GM21529 (cell line): ENCODE results near the gene AKNA.

ENCODE experiments used
- ATAC-seq: cut with Tn5 transposase; IDR thresholded peaks from one replicate; pipeline ENCODE4 v1.9.1; 2021; ENCODE audit not compliant: unreplicated experiment

AKNA gene

DNA sequence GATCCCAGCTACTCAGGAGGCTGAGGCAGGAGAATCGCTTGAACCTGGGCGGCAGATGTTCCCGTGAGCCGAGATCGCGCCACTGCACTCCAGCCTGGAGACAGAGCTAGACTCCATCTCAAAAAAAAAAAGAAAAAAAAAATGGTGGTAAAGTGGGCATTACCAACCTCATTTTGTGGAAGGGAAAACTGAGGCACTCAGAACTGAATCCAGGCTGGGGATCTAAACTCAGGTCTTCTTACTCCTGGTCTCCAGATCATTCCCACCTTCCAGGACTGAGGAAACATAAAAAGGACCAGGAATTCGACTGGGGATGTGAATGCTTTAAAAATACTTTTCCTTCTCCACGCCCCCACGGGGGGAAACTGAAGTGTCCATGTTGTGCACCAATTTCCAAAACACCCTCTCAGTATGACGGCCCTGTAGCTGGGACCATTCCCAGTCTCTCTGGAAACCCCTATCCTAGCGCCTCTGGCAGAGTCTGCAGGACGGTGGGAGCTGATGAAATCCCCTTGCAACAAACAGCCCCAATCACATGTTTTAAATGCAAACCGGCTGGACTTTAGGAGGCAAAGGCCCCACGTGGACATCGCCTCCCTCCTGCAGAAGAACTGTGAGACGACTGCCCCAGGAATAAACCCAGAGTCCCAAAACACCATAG lies 8.9 kb upstream of the AKNA start:
- no peak for ATAC-seq

DNA sequence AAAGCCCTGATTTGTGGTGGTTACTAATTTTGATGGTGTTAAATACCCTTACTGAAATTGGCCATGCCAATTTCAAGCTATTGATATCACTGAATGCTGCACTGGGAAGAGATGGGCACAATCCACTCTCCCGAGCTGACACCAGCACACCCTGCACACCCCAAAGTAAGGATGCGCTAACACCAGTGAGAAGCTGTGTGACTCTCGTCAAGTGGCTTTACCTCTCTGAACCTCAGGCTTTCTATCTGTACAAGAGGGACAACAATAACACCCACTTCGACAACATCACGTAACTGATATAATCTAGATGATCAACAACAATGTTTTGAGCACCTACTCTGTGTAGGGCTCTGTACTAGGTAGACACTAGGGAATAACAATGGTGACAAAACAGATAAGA lies 8.0 kb upstream of the AKNA start:
- no peak for ATAC-seq

DNA sequence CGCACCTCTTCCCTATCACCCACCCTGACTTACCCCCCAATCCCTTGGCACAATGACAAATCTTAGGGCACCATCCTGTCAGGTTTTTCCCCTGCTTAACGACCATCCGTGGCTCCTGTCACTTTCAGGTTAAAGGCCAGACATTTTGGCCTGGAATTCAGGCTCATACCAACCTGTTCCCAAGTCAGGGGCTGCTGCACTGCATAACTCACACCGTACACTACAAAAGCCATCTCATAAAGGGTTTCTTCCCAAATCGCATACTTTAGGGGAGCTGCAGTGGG lies 7.5 kb upstream of the AKNA start:
- no peak for ATAC-seq

DNA sequence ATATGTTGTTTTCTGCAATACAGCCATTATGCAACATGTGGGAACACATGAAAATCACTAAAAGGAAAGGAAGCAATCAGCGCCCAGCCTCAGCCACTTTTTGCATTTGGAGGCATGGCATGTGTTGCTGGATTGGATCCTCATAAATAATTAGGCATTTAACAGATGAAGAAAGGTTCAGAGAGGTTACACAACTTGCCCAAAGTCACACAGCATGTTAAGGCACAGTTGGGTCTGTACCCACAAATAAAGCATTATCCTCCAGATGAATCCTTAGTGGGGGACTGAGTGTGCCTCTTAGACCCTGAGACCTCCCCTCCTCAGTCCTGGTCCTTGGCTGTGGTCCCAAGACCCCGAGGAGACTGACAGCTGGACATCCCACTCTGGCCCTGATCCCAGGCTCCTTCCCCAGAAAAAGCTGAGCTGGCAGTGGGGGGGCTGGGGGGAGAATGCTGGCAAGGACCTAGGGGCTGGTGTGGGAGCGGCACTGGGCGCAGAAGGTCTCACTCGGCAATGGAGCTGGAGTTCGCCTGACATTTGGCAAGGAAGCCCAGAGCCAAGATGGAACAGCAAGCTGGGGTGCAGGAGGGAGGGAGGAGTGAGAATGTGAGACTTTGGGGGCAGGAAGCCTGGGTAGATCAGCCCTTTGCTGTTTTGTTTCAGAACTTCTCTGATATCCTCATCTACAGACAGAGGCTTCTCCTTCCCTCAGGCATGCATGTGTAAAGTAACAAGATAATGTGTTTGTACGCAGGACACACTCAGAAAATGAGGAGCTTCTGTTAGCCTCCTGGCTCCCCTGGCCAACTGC lies 6.9 kb upstream of the AKNA start:
- ATAC-seq, result no peak

DNA sequence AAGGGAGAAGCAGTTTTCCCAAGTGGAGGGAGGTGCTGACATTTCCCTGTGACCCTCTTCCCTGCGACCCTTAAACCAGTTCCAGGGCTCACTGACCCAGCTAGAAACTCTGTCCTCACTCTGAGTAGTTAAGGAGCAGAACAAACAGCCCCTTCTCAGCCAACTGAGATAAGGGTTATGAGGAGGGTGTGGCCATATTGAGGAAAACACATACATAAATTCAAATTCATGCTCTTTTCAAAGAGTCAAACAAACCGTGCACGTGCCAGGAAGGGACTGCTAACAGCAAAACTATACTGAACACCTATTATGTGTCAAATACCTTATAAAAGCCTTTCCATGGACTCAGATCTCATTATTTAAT lies 4.9 kb upstream of the AKNA start:
- no peak for ATAC-seq

DNA sequence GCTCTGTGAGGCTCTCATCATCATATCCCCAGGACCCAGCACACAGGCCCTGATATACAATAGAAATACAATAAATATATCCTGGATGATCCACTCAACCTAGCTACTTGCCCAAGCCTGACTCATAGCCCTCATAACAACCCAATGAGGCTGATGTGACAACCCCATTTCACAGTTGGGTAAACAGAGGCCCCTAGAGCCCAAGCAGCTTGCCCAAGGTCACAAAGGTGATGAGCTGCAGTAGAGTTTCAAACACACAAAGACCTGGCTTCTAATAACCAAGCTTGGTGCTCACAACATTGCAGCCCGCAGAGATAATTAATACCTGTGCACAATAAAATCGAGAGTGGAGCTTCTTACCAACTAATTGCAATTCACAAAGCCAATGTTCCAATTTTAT lies 3.2 kb upstream of the AKNA start:
- no peak for ATAC-seq

DNA sequence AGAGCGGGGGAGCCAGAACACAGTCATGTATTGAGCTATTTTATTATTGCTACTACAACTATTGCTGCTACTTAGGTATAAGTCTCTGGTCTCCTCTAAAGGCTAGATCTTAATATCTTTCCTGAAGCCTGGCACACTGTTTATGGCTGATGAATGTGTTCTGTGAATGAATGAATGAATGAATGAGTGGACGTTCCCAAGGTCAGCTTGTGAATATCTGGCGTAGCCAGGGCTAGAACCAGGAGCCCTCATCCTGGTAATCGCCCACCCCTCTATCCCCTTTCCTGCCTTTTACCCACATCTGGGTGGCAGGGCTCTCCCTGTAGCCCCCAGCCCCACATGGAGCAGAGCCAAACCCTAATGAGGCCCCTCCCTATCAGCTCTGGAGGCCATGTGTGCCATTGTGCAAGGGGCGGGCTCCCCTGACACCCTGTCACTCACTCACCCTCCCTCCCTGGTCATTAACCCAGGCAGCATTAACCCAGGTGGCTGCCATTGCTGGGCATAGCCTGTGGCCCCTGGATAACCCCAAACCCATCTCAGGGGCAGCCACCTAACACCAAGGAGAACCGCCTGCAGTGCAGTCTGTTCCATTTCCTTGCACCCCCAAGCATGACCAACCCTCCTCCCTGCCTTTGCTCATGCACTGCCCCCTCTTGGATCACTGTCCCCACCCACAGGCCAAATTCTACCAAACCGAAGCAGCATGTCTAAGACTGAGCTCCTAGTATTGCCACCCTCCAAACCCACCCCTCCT lies 2.0 kb upstream of the AKNA start:
- ATAC-seq, result no peak

DNA sequence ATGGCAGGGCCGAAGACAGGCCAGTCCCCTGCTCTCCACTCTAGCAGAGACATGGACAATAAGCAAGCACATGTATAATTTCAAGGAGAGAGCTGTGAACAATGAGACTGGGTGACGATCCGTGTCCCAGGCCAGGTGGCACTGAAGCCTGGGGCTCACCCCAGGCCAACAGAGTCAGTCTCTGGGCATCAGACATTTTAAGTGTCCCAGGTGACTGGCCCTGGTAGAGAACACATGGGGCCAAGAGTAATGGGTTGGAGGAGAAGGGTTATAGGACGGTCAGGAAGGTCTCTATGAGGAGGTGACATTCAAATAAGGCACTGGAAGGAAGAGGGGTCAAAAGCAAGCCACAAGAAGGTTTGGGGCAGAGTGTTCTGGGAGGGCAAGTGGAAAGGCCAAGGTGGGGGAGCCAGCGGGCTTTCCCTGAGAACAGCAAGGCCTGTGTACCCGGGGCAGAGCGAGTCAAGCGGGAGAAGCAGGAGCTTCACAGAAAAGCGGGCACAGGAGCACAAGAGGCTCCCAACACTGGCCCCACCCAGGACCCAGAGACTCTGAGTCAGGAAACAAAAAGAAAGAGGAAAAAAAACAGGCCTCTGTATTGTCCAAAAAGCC lies 1.1 kb upstream of the AKNA start:
- ATAC-seq, result no peak

DNA sequence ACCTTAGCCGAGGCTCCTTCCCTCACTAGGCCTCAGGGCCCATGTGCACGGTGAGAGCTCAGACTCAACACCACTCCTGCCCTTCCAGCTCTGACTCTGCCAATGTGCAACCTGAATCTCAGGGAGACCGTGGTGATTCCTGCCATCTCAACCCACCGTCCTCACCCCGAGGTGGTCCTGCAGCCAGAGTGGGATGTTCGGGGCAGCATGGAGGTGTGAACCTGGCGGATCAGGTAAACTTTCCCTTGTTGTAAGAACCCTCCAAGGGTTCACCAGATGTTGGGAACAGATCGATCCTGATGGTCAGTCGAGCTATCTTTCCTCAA lies 538 bp upstream of the AKNA start:
- no peak for ATAC-seq

DNA sequence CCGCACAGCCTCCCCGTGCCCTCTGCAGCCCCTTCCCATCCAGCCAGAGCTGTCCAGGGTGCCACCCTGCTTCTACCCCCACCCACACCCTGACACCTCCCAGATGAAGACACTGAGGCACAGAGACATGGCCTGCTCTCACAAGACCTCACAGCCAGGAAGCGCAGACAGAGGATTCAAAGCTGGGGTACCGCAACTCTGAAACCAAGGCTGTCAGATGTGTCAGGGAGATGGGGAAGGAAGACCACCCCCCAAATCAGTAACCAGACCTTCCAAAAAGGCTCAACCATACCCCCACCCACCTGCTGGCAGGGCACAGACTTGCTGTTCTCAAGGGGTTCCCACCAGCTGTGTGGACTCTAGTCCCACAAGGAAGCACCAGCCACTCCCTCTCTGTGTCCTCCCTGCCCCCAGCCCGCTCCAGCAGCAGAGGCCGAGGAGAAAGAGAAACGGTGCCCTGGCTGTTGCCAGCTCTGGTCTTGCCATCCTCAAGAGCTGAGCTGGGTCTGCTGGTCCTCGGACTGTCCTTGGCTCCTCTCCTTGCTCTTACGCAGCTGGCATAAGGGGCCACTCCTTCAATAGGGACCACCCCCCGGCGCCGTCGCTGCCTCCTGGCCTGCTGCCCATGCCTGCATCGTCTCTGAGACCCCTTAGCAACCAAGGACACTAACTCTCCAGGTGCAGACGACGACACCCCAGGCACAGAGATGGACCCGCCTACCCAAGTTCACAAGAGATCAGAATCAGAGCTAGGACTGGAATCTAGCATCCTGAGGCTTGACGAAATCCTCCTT lies 699 bp downstream of the AKNA start:
- ATAC-seq, result no peak

DNA sequence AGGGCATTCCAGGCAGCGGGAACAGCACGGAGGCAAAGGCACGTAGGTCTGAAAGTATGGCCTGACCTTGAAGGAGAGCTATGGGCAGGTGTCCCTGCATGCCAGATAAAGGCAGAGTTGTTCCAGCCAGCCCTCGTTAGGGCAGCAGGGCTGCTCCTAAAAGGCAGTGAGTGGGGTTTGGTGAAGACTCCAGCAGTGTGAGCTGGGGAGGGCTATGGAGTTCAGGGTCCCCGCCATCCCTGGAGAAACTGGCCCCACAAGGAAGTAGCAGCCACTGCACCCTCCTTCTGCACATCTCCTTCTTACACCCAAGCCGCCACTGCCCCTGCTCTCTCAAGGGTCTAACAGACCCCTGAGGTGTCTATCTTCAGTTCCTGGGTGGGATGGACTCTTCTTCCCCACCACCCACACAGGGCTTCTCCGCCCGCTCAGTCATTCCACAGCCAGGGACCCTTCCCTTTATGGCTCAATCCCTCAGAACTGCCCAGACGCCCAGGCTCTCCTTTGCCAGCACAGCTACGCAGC lies 1.4 kb downstream of the AKNA start:
- no peak for ATAC-seq

DNA sequence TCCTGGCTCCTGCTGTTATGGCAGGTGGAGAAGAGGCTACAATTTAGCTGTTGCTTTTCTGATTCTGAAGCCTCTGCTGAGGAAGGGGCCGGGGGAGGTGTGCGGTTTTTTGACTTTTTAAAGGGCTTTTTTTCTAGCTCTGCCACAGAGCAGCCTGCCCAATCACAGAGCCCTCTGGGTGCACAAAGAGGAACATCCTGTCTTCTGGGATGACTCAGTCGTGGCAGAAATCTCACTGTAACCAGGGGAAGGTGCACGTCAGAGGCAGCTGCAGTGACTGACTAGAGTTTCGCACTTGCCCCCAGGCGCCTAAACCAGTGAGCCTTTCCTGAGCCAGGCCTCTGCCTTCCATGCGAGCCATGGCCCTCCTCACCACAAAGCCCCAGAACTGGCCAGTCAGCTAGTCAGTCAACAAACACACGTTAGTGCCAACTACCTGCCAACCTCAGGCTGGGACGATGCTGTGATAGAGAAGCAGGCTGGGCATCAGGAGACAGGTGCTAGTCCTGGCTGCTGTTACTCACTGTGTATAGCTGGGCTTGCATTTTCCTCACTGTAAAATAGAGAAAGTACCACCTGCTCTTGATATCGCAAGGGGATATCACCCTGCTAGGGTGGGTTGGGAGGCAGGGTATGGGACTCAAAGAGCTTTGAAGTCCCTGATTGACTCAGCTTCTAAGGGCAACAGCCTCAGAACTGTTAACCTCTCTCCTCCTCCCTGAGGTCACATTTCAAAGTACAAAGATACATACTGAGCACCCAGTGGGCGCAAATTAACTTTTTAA lies 2.2 kb downstream of the AKNA start:
- ATAC-seq, result peak; percentile 81

DNA sequence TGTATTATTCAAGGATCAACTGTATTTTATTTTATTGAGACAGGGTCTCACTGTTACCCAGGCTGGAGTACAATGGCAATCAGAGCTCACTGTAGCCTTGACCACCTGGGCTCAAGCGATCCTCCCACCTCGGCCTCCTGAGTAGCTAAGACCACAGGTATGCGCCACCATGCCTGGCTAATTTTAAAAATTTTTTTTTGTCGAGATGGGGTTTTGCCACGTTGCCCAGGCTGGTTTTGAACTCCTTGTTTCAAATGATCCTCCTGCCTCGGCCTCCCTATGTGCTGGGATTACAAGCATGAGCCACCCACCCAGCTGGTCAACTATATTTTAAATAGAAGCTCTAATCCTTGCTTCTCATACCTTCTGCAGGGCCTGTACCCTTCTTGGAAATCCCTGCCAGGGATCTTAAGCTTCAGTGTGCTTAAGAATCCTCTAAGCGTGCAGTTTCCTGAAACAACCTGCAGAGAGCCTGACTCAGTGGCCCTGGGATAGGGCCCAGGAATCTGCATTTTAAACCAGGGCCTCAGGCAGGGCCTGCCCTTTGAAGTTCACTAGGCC lies 2.9 kb downstream of the AKNA start:
- ATAC-seq, result no peak

DNA sequence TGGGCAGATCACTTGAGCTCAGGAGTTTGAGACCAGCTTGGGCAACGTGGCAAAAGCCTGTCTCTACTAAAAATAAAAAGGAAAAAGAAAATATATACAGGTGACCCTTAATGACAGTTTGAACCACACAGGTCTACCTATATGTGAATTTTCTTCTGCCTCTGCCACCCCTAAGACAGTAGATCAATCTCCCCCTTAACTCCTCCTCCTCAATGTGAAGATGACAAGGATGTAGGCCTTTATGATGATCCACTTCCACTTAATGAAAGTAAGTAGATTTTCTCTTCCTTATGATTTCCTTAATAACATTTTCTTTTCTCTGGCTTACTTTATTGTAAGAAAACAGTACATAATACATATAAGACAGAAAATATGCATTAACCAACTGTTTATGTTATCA lies 3.4 kb downstream of the AKNA start:
- ATAC-seq, result no peak

DNA sequence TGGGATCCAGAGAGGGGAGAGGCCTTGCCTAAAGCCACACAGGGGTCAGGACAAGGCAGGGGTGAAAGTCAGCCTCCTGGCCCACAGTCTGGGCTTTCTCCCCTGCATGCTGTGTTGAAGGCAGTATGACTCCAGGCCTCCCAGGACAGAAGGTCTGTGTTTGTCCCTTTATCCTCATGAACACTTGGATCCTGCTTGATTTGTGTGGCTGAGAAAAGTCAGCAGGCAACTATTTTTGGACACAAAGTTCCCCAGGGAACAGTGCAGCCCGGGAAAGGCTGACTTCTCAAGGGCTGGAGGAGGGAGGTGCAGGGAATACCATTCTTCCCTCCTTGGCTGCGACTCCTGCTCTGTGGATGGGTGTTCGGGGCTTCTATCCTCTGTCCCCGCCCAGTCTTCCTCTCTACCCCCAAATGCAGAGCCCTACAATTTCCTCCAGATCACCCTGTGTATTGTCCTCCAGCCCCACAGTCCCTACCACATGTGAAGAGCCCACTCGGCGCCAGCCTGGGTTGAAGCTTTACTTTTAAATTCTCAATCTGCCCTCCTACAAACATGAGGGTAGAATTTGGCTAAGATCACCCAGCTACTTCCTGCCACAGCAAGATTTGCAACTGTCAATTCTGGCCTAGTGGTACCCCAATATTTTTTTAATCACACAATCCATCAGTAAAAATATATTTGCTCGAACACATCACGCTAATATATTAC lies 4.1 kb downstream of the AKNA start:
- ATAC-seq, result no peak

DNA sequence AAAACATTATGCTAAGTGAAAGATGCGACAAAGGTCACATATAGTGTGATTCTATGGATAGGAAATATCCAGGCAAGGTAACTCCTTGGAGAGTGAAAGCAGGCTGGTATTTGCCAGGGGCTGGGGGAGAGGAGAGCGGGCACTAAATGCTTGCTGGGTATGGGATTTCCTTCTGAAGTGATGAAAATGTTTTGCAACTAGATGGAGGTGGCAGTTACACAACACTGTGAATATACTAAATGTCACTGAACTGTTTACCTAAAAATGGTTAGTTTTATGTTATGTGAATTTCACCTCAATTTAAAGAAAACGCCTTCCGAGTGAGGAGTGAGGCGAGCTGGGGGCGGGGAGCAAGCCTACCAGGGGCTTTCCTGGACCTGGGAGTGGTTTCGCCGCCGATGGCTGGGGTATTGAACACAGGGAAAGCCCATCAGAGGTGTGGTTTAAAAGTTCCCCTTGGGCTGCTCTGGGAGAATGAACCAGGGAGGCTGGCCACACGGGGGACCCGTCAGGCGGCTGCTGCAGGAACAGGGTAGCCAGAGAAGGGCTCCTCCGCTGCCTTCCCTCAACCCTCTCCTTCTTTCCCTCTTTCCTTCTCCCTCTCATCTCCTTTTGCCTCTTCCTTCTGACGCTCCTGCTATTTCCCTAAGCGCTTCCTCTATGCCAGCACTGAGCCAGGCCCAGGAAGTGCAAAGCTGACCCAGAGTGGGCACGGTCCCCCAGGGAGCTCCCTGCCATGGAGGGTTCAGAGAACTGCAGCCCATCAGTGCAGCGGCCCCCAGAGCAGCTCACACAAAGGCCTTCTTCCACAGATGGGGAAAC lies 4.9 kb downstream of the AKNA start:
- peak; percentile 19 for ATAC-seq

DNA sequence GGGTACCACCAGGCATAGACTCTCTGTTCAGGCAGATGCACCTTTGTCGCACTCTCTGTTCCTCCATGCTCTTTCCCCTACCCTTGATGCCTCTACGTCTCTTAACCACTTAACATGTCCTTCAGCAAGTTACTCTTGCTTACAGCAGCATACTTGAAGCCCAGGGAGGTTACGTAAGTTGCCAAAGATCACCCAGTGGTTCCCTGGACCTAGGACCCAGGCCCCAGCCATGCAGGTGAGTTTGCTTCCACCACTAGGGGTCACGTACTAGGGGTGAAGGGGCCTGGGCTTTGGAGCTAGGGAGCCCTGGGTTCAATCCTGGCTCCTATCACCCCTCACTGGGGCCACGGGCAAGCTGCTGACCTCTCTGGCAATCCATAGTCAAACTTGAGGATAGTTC lies 8.9 kb downstream of the AKNA start:
- ATAC-seq, result no peak

DNA sequence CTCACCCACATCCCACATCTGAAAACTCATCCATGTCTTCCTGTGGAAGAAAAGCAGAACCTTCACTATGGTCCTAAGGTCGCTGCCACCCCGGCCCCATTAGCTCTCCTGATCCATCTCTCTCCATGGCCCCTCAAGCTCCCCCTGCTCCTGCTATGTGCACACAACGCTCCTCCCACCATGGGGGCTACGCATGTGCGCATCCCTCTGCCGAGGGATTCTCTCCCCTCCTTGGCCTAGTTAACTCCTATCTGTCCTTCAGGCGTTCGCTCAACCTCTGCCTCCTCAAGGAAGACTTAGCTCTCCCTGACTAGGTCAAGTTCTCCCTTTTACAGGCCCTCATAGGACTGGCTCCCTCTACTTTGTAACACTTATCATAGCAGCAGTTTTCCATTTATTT lies 9.8 kb downstream of the AKNA start:
- no peak for ATAC-seq
